H1 (cell line): ENCODE measurements around the gene CD34. TPM values are rescaled to one million over a fixed set of nuclear protein-coding genes. Genes with fewer than 3 reads are reported as not detected.

Source experiments
- CTCF ChIA-PET: fragments of 300-600 bp; sonication (Branson Sonifier 250); formaldehyde crosslinking; loops from one replicate; lab custom pipeline; 2021; ENCODE audit not compliant: partially characterized antibody; lab: Charles Lee
- POLR2A ChIA-PET: fragments of 300-600 bp; sonication (Branson Sonifier 250); formaldehyde crosslinking; loops from one replicate; lab custom pipeline; 2021; ENCODE audit warnings: inconsistent platforms; ENCODE audit not compliant: partially characterized antibody; lab: Charles Lee
- DNase-seq, 2 experiments: peaks; one replicate each; pipeline versions ENCODE4 v3.0.0 to v3.0.0-alpha.2; 2010 to 2022; ENCODE audit warnings: low spot score in 2 of 2, low read depth in 1 of 2, mixed read lengths in 1 of 2
- FAIRE-seq: peaks from 2 replicates; lab custom pipeline; 2011; peaks lifted over from hg19 to GRCh38; lab: Jason Lieb, UNC
- H2AFZ ChIP-seq: 2 replicates; pipeline ENCODE4 v1.8.1; 2012; ENCODE audit warnings: low read length, inconsistent platforms
- H2AK5ac ChIP-seq: 2 replicates; pipeline ENCODE4 v1.6.1; 2013; ENCODE audit warnings: low read depth, low read length
- H2BK120ac ChIP-seq: replicated peaks from 2 replicates; pipeline ENCODE3; 2013; ENCODE audit warnings: low read depth, low read length, inconsistent platforms
- H2BK12ac ChIP-seq: 2 replicates; pipeline ENCODE4 v1.6.1; 2013; ENCODE audit warnings: low read depth, low read length
- H2BK15ac ChIP-seq: 2 replicates; pipeline ENCODE4 v1.6.1; 2013; ENCODE audit warnings: low read length
- H2BK20ac ChIP-seq: 2 replicates; pipeline ENCODE4 v1.6.1; 2013; ENCODE audit warnings: low read length
- H2BK5ac ChIP-seq: 2 replicates; pipeline ENCODE4 v1.6.1; 2013; ENCODE audit warnings: low read depth, low read length
- H3K14ac ChIP-seq: 2 replicates; pipeline ENCODE4 v1.6.1; 2013; ENCODE audit warnings: inconsistent platforms; ENCODE audit not compliant: insufficient read length
- H3K18ac ChIP-seq: 2 replicates; pipeline ENCODE4 v1.6.1; 2013; ENCODE audit warnings: low read length; ENCODE audit errors: extremely low read depth
- H3K23ac ChIP-seq: 2 replicates; pipeline ENCODE4 v1.6.1; 2013; ENCODE audit warnings: inconsistent platforms; ENCODE audit not compliant: insufficient read length
- H3K23me2 ChIP-seq: 2 replicates; pipeline ENCODE4 v1.6.1; 2013; ENCODE audit warnings: low read depth, low read length
- H3K27ac ChIP-seq: 2 replicates; pipeline ENCODE4 v1.6.1; 2011; ENCODE audit warnings: low read depth, low read length, inconsistent platforms
- H3K27me3 ChIP-seq, 4 experiments: replicated peaks in 1 of 4; 1 replicate in 1 of 4; 2 replicates in 3 of 4; pipeline versions ENCODE4 v1.6.1 to v1.8.1; 2011 to 2013; ENCODE audit warnings: low read length in 3 of 4, mild to moderate bottlenecking in 3 of 4, inconsistent platforms in 2 of 4, mixed read lengths in 2 of 4, moderate library complexity in 1 of 4; ENCODE audit not compliant: control insufficient read depth in 3 of 4, insufficient read depth in 3 of 4; ENCODE audit errors: extremely low read depth in 1 of 4
- H3K36me3 ChIP-seq, 4 experiments: 2 replicates each; pipeline versions ENCODE4 v1.6.1 to v1.8.1; 2011 to 2013; ENCODE audit warnings: mild to moderate bottlenecking in 4 of 4, low read length in 3 of 4, moderate library complexity in 2 of 4, control low read depth in 1 of 4, inconsistent platforms in 1 of 4; ENCODE audit not compliant: insufficient read depth in 4 of 4, control insufficient read depth in 2 of 4
- H3K4ac ChIP-seq: replicated peaks from 2 replicates; pipeline ENCODE3; 2013; ENCODE audit warnings: low read length, low read depth, mixed read lengths, inconsistent platforms; ENCODE audit not compliant: insufficient read length
- H3K4me1 ChIP-seq, 4 experiments: replicated peaks in 1 of 4; 1 replicate in 1 of 4; 2 replicates in 3 of 4; pipeline versions ENCODE4 v1.6.1 to v1.8.1; 2011 to 2013; ENCODE audit warnings: low read length in 3 of 4, inconsistent platforms in 2 of 4, mixed read lengths in 1 of 4; ENCODE audit not compliant: insufficient read depth in 4 of 4, control insufficient read depth in 3 of 4
- H3K4me2 ChIP-seq, 2 experiments: 2 replicates each; pipeline versions ENCODE4 v1.6.1 to v1.8.1; 2011 to 2013; ENCODE audit warnings: low read depth in 2 of 2, low read length in 2 of 2, control low read depth in 1 of 2, inconsistent platforms in 1 of 2, mild to moderate bottlenecking in 1 of 2; ENCODE audit not compliant: insufficient read depth in 1 of 2
- H3K4me3 ChIP-seq, 4 experiments: fragments of 200-600, 300-600 bp in 1 of 4; sonication (generic), shearing (Covaris generic), sonication (Bioruptor Twin) in 1 of 4; 2 replicates each; pipeline versions ENCODE4 v1.5.1 to v1.8.1; 2011 to 2016; ENCODE audit warnings: low read length in 4 of 4, low read depth in 3 of 4, control low read depth in 2 of 4, inconsistent platforms in 2 of 4, mild to moderate bottlenecking in 2 of 4, mixed read lengths in 1 of 4, moderate library complexity in 1 of 4; ENCODE audit not compliant: insufficient read depth in 2 of 4; ENCODE audit errors: extremely low read depth in 1 of 4
- H3K56ac ChIP-seq: replicated peaks from 2 replicates; pipeline ENCODE3; 2013; ENCODE audit warnings: low read depth, mild to moderate bottlenecking, mixed read lengths, low read length, inconsistent platforms; ENCODE audit not compliant: insufficient read length
- H3K79me1 ChIP-seq: 2 replicates; pipeline ENCODE4 v1.6.1; 2013; ENCODE audit warnings: low read depth, low read length, control low read depth
- H3K79me2 ChIP-seq, 2 experiments: 2 replicates each; pipeline versions ENCODE4 v1.6.1 to v1.8.1; 2012 to 2013; ENCODE audit warnings: low read length in 2 of 2, mild to moderate bottlenecking in 2 of 2, inconsistent platforms in 1 of 2; ENCODE audit not compliant: insufficient read depth in 2 of 2, control insufficient read depth in 1 of 2
- H3K9ac ChIP-seq, 4 experiments: replicated peaks in 1 of 4; 1 replicate in 1 of 4; 2 replicates in 3 of 4; pipeline versions ENCODE4 v1.6.1 to v1.8.1; 2011 to 2013; ENCODE audit warnings: low read depth in 3 of 4, low read length in 3 of 4, control low read depth in 2 of 4, mild to moderate bottlenecking in 2 of 4, moderate library complexity in 2 of 4, inconsistent platforms in 1 of 4; ENCODE audit errors: extremely low read depth in 1 of 4
- H3K9me3 ChIP-seq, 2 experiments: 2 replicates each; pipeline versions ENCODE4 v1.6.1 to v1.8.1; 2012 to 2013; ENCODE audit warnings: mild to moderate bottlenecking in 2 of 2, moderate library complexity in 2 of 2, control low read depth in 1 of 2, inconsistent platforms in 1 of 2, low read depth in 1 of 2, low read length in 1 of 2, mixed read lengths in 1 of 2; ENCODE audit not compliant: insufficient read depth in 2 of 2
- H4K20me1 ChIP-seq, 2 experiments: replicated peaks in 1 of 2; 2 replicates each; pipeline versions ENCODE3 to v1.8.1; 2011 to 2013; ENCODE audit warnings: inconsistent platforms in 2 of 2, low read length in 2 of 2, mild to moderate bottlenecking in 1 of 2; ENCODE audit not compliant: insufficient read depth in 2 of 2, control insufficient read depth in 1 of 2
- H4K5ac ChIP-seq: 2 replicates; pipeline ENCODE4 v1.6.1; 2013; ENCODE audit warnings: low read length, low read depth, mixed read lengths, inconsistent platforms; ENCODE audit not compliant: insufficient read length
- H4K8ac ChIP-seq: 2 replicates; pipeline ENCODE4 v1.8.0; 2013; ENCODE audit warnings: mild to moderate bottlenecking, moderate library complexity, low read length, inconsistent platforms; ENCODE audit not compliant: insufficient read depth; ENCODE audit errors: extremely low read depth
- H4K91ac ChIP-seq: replicated peaks from 2 replicates; pipeline ENCODE3; 2013; ENCODE audit warnings: low read length, mixed read lengths, inconsistent platforms; ENCODE audit not compliant: insufficient read length
- CBX8 ChIP-seq: fragments of 300-800, 300-1000 bp; sonication (generic); IDR thresholded peaks from 2 replicates; pipeline ENCODE4 v1.7.1; 2016; ENCODE audit warnings: low read depth, low read length, borderline replicate concordance
- CHD1 ChIP-seq: IDR thresholded peaks from 2 replicates; pipeline ENCODE4 v1.6.1; 2012; ENCODE audit warnings: low read depth, low read length, improper control_type of control experiment
- CHD2 ChIP-seq: IDR thresholded peaks from 2 replicates; pipeline ENCODE4 v1.6.1; 2012; ENCODE audit warnings: low read length, improper control_type of control experiment
- CTBP2 ChIP-seq: IDR thresholded peaks from 2 replicates; pipeline ENCODE4 v1.7.0; 2011; ENCODE audit warnings: borderline replicate concordance, mild to moderate bottlenecking, moderate library complexity, mixed read lengths, low read length; ENCODE audit not compliant: insufficient read depth, insufficient read length
- HDAC2 ChIP-seq, 2 experiments: fragments of 300-600 bp in 1 of 2; sonication (generic) in 1 of 2; IDR thresholded peaks; 2 replicates each; pipeline ENCODE4 v1.6.1; 2011 to 2012; ENCODE audit warnings: low read depth in 2 of 2, low read length in 2 of 2, mild to moderate bottlenecking in 2 of 2, moderate library complexity in 2 of 2, borderline replicate concordance in 1 of 2, inconsistent platforms in 1 of 2
- JUN ChIP-seq: IDR thresholded peaks from 2 replicates; pipeline ENCODE4 v1.6.1; 2011; ENCODE audit warnings: low read depth, mild to moderate bottlenecking, improper control_type of control experiment, low read length
- KDM5A ChIP-seq: fragments of 200-600 bp; IDR thresholded peaks from 2 replicates; pipeline ENCODE4 v1.7.1; 2012; ENCODE audit warnings: mild to moderate bottlenecking, low read length, inconsistent platforms, mixed read lengths
- PHF8 ChIP-seq: fragments of 200-600 bp; sonication (generic); conservative IDR thresholded peaks from 2 replicates; pipeline ENCODE4 v1.7.1; 2012; ENCODE audit warnings: low read depth, mild to moderate bottlenecking, inconsistent platforms, low read length, moderate library complexity
- RNF2 ChIP-seq: fragments of 200-900, 300-1000 bp; sonication (generic); IDR thresholded peaks from 2 replicates; pipeline ENCODE4 v1.7.1; 2016; ENCODE audit warnings: borderline replicate concordance, low read depth, mild to moderate bottlenecking, antibody characterized with exemption, low read length; ENCODE audit not compliant: poor library complexity, severe bottlenecking; ENCODE audit errors: missing control alignments
- SIRT6 ChIP-seq: IDR thresholded peaks from one replicate; pipeline ENCODE4 v1.7.1; 2012; ENCODE audit warnings: low read length, inconsistent platforms
- TAF7 ChIP-seq: optimal IDR thresholded peaks from 2 replicates; pipeline ENCODE3; 2011; ENCODE audit warnings: low read depth, mild to moderate bottlenecking, inconsistent platforms, low read length, moderate library complexity, borderline replicate concordance
- WGBS, 2 experiments: shearing (Covaris generic) in 1 of 2; methylation state at CpG; one replicate each; pipeline versions ENCODE4 v1.1.6 to v1.1.7; 2013 to 2015; ENCODE audit warnings: low lambda C conversion rate in 2 of 2, mixed read lengths in 2 of 2, inconsistent platforms in 1 of 2, low coverage in 1 of 2, missing lambda C conversion rate in 1 of 2; ENCODE audit not compliant: insufficient replicate concordance in 2 of 2, insufficient coverage in 1 of 2, insufficient read length in 1 of 2; ENCODE audit errors: extremely low coverage in 1 of 2, missing lambda C conversion rate in 1 of 2; 5-methylcytosine and 5-hydroxymethylcytosine counted together
- polyA plus RNA-seq, 7 experiments: library from polyadenylated mRNA; depleted of rRNA in 3 of 7; stranded (reverse) in 5 of 7; unstranded in 2 of 7; fragments of >200 nt in 5 of 7; fragments of 200-250 nt in 2 of 7; gene quantifications; 1 replicate in 5 of 7; 2 replicates in 1 of 7; 4 replicates in 1 of 7; pipeline versions ENCODE4 v1.2.1 to v1.2.3, GENCODE V29; 2011 to 2013; ENCODE audit warnings: missing spikeins in 2 of 7, mixed read lengths in 2 of 7
- total RNA-seq: library from RNA; stranded (reverse); fragmentation: NEBNext Ultra II Directional; extraction: Animal tissue kit (Norgen Biotek cat#: 25700); gene quantifications from 2 replicates; pipeline ENCODE4 v1.2.1, GENCODE V29; 2021
- TF ChIP-seq, protein P1 (sequence below): IDR thresholded peaks from 2 replicates; pipeline ENCODE4 v1.6.1; 2011; ENCODE audit warnings: low read depth, mild to moderate bottlenecking, low read length; ENCODE audit not compliant: insufficient read depth

Gene CD34
- total and polyA plus RNA-seq, 2 of the 8 experiments (the other 6 are each of a cell fraction or from before 2014, with no cell fraction given) = 0.39 to 0.54 TPM

- Histone ChIP-seq H3K23me2 (no peaks in the 10 kb centered on the region), H3K79me1 (no peaks in the 10 kb centered on the region), H2BK15ac (no peak overlapping the region), H3K56ac (no peak overlapping the region), H3K9me3 (no peaks in the 10 kb centered on the region), H3K4me3 (no peak overlapping the region), H4K8ac (no peak overlapping the region), H4K20me1 (no peaks in the 10 kb centered on the region), H3K9ac (no peak overlapping the region), H3K4ac (no peak overlapping the region), H2AK5ac (no peak overlapping the region), H3K36me3 (no peaks in the 10 kb centered on the region), H3K27ac (no peak overlapping the region), H3K14ac (no peak overlapping the region), H3K4me2 (no peak overlapping the region), H3K79me2 (no peaks in the 10 kb centered on the region), H4K5ac (no peak overlapping the region), H2AFZ (no peak overlapping the region), H2BK5ac (no peak overlapping the region), H2BK20ac (no peak overlapping the region), H3K18ac (no peak overlapping the region), H2BK12ac (no peak overlapping the region), H3K4me1 (no peaks in the 10 kb centered on the region; a peak in 1 of 7 replicates), H3K27me3 (no peaks in the 10 kb centered on the region; a peak in 1 of 7 replicates), H4K91ac (no peak overlapping the region), H2BK120ac (no peak overlapping the region), H3K23ac (no peak overlapping the region)
- ChIA-PET CTCF (interaction anchor here (0.6 to 10.0 kb wide), 25 partner anchors 9 to 169 kb away, joined by 3 to 223 read pairs (median 11); no protein-coding TSS in a partner anchor), POLR2A (interaction anchor here (2.3 kb wide), 1 partner anchor 80 kb away, joined by 10 read pairs; no protein-coding TSS in a partner anchor)
- DNase-seq (no peak), FAIRE-seq (no peak)
- WGBS, 2 experiments = 95% methylated on average over 2 of the region's 2 CpGs; no CpG with 5 or more reads in 1 of the 2 experiments
- TF ChIP-seq, protein P1, sequence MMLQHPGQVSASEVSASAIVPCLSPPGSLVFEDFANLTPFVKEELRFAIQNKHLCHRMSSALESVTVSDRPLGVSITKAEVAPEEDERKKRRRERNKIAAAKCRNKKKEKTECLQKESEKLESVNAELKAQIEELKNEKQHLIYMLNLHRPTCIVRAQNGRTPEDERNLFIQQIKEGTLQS = no peak
- no peak for TF ChIP-seq RNF2
- TF ChIP-seq CHD2 = no peak
- TF ChIP-seq PHF8 = no peak
- TF ChIP-seq SIRT6 = no peak
- no peak for TF ChIP-seq HDAC2 (IDR thresholded peaks at IDR 0.05; ENCODE audit: borderline replicate concordance in 1 of 2, low read depth in 2 of 2, low read length in 2 of 2)
- no peak for TF ChIP-seq KDM5A
- no peak for TF ChIP-seq CHD1
- TF ChIP-seq JUN = no peak
- TF ChIP-seq CTBP2 = no peak
- TF ChIP-seq CBX8 = no peak
- no peak for TF ChIP-seq TAF7
These were observed 27.2 kb downstream of the CD34 start for GRCh38 chr1:207883660-207884250.
